Suprapubic skin (tissue), 3 donors: ENCODE results near the gene MYL12A.

Source experiments
- POLR2A ChIP-seq, 2 donors: fragments of 450-650 bp; IDR thresholded peaks; one replicate each; pipeline ENCODE4 v1.6.1; 2017; ENCODE audit warnings: antibody characterized with exemption in 2 of 2, mild to moderate bottlenecking in 2 of 2, moderate library complexity in 2 of 2
- TF ChIP-seq, protein P1 (sequence below), 2 donors: fragments of 200-600 bp in 1 of 2; fragments of 450-650 bp in 1 of 2; sonication (generic) in 1 of 2; IDR thresholded peaks; one replicate each; pipeline ENCODE4 v1.5.1; 2016 to 2019; ENCODE audit warnings: antibody characterized with exemption in 2 of 2, mild to moderate bottlenecking in 1 of 2, moderate library complexity in 1 of 2

DNA sequence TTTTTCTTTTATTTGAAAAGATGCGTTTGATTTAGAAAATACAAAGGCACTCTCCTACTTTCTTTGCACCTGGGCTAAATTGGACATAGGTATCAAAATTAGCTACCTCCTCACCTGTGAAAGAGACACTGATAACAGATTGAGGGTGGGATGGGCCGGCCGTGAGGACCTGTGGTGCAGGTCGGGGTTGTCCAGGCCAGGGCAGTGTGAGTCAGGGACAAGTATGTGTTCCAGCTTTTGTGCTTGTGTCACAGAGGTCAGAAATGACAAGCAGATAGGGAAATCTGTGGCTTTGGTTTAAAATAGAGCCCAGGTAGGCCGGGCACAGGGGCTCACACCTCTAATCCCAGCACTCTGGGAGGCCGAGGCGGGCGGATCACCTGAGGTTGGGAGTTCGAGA lies 36.9 kb downstream of the MYL12A start:
- no peak for TF ChIP-seq POLR2A (IDR thresholded peaks at IDR 0.05)
- TF ChIP-seq, protein P1, sequence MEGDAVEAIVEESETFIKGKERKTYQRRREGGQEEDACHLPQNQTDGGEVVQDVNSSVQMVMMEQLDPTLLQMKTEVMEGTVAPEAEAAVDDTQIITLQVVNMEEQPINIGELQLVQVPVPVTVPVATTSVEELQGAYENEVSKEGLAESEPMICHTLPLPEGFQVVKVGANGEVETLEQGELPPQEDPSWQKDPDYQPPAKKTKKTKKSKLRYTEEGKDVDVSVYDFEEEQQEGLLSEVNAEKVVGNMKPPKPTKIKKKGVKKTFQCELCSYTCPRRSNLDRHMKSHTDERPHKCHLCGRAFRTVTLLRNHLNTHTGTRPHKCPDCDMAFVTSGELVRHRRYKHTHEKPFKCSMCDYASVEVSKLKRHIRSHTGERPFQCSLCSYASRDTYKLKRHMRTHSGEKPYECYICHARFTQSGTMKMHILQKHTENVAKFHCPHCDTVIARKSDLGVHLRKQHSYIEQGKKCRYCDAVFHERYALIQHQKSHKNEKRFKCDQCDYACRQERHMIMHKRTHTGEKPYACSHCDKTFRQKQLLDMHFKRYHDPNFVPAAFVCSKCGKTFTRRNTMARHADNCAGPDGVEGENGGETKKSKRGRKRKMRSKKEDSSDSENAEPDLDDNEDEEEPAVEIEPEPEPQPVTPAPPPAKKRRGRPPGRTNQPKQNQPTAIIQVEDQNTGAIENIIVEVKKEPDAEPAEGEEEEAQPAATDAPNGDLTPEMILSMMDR (IDR thresholded peaks at IDR 0.05), result no peak
